Central memory CD8-positive, alpha-beta T cell (primary cell): Measurements from ENCODE around the gene NCAM1.
A peak's percentile ranks its signal among the peaks of the same experiment; 100 is the strongest.

Source experiments
- ATAC-seq: fragments of 150-1000 bp; cut with Tn5 transposase; replicated peaks from 2 replicates; pipeline ENCODE4 v1.10.0; 2022; ENCODE audit warnings: mild to moderate bottlenecking, moderate FRiP score, moderate number of reproducible peaks; ENCODE audit not compliant: poor library complexity, severe bottlenecking; ENCODE audit errors: extremely low read depth
- DNase-seq, 2 donors: peaks; one replicate each; pipeline ENCODE4 v3.0.0; 2021; ENCODE audit warnings: low spot score in 2 of 2
- H3K27ac Mint-ChIP-seq: one replicate; pipeline ENCODE4 v1.8.0; 2022; ENCODE audit warnings: low read depth, mild to moderate bottlenecking, moderate library complexity, mixed read lengths
- H3K27me3 Mint-ChIP-seq: one replicate; pipeline ENCODE4 v1.8.0; 2022; ENCODE audit warnings: mixed read lengths
- H3K36me3 Mint-ChIP-seq: one replicate; pipeline ENCODE4 v1.8.0; 2022; ENCODE audit warnings: mild to moderate bottlenecking, moderate library complexity, mixed read lengths; ENCODE audit not compliant: insufficient read depth
- H3K4me1 Mint-ChIP-seq: one replicate; pipeline ENCODE4 v1.8.0; 2022; ENCODE audit warnings: mixed read lengths
- H3K4me3 Mint-ChIP-seq: one replicate; pipeline ENCODE4 v1.8.0; 2022; ENCODE audit warnings: mild to moderate bottlenecking, moderate library complexity, mixed read lengths
- H3K9me3 Mint-ChIP-seq: one replicate; pipeline ENCODE4 v1.8.0; 2022; ENCODE audit warnings: mixed read lengths

The NCAM1 gene

GRCh38 chr11:113270080-113270479, 308.9 kb downstream of the NCAM1 start:
- no peak for DNase-seq
- no peaks in the 10 kb centered on the region for H3K4me1 Mint-ChIP-seq
- H3K27ac Mint-ChIP-seq: no peak overlapping the region
- no peak for ATAC-seq
- peaks cover 40% of the 10 kb centered on the region for H3K27me3 Mint-ChIP-seq
- no peaks in the 10 kb centered on the region for H3K9me3 Mint-ChIP-seq
- H3K36me3 Mint-ChIP-seq: no peaks in the 10 kb centered on the region
- no peak overlapping the region for H3K4me3 Mint-ChIP-seq

- no peak overlapping the region for H3K27ac Mint-ChIP-seq
- peaks cover 29% of the 10 kb centered on the region for H3K27me3 Mint-ChIP-seq
- H3K4me3 Mint-ChIP-seq: no peak overlapping the region
- no peaks in the 10 kb centered on the region for H3K9me3 Mint-ChIP-seq
- no peaks in the 10 kb centered on the region for H3K36me3 Mint-ChIP-seq
- no peak for DNase-seq
- ATAC-seq: no peak
- H3K4me1 Mint-ChIP-seq: no peaks in the 10 kb centered on the region
Measured at GRCh38 chr11:113271551-113272245, 310.5 kb downstream of the NCAM1 start.

GRCh38 chr11:113272281-113272680, 311.1 kb downstream of the NCAM1 start:
- no peaks in the 10 kb centered on the region for H3K9me3 Mint-ChIP-seq

GRCh38 chr11:113272927-113273615, 311.9 kb downstream of the NCAM1 start:
- H3K4me3 Mint-ChIP-seq: no peak overlapping the region
- H3K27ac Mint-ChIP-seq: no peak overlapping the region

More at GRCh38 chr11:113272281-113272680, 311.1 kb downstream of the NCAM1 start:
- no peaks in the 10 kb centered on the region for H3K4me1 Mint-ChIP-seq
- DNase-seq (no peak), ATAC-seq (no peak)
- no peak overlapping the region for H3K4me3 Mint-ChIP-seq
- no peak overlapping the region for H3K27ac Mint-ChIP-seq
- H3K36me3 Mint-ChIP-seq: no peaks in the 10 kb centered on the region
- H3K27me3 Mint-ChIP-seq: peaks cover 23% of the 10 kb centered on the region

GRCh38 chr11:113273720-113274119, 312.5 kb downstream of the NCAM1 start:
- Mint-ChIP-seq H3K4me3 (no peak overlapping the region), H3K27ac (no peak overlapping the region), H3K36me3 (no peaks in the 10 kb centered on the region), H3K4me1 (no peaks in the 10 kb centered on the region), H3K9me3 (no peaks in the 10 kb centered on the region), H3K27me3 (peaks cover 18% of the 10 kb centered on the region)
- no peak for DNase-seq
- ATAC-seq: no peak

More at GRCh38 chr11:113272927-113273615, 311.9 kb downstream of the NCAM1 start:
- no peak for ATAC-seq
- Mint-ChIP-seq H3K36me3 (no peaks in the 10 kb centered on the region), H3K27me3 (peaks cover 18% of the 10 kb centered on the region), H3K9me3 (no peaks in the 10 kb centered on the region), H3K4me1 (no peaks in the 10 kb centered on the region)
- DNase-seq: no peak

GRCh38 chr11:113274713-113275582, 313.7 kb downstream of the NCAM1 start:
- no peaks in the 10 kb centered on the region for H3K4me1 Mint-ChIP-seq
- H3K9me3 Mint-ChIP-seq: no peaks in the 10 kb centered on the region
- H3K4me3 Mint-ChIP-seq: no peak overlapping the region
- no peaks in the 10 kb centered on the region for H3K36me3 Mint-ChIP-seq
- DNase-seq (no peak), ATAC-seq (no peak)
- H3K27ac Mint-ChIP-seq: no peak overlapping the region
- H3K27me3 Mint-ChIP-seq: peaks cover 10% of the 10 kb centered on the region

- peak overlapping the region; percentile 64 for H3K27ac Mint-ChIP-seq
- H3K4me1 Mint-ChIP-seq: no peaks in the 10 kb centered on the region
- H3K36me3 Mint-ChIP-seq: no peaks in the 10 kb centered on the region
- H3K4me3 Mint-ChIP-seq: no peak overlapping the region
- H3K9me3 Mint-ChIP-seq: no peaks in the 10 kb centered on the region
- no peak for DNase-seq
- H3K27me3 Mint-ChIP-seq: peaks cover 4% of the 10 kb centered on the region
- ATAC-seq: no peak
Measured at GRCh38 chr11:113275602-113276001, 314.4 kb downstream of the NCAM1 start.

GRCh38 chr11:113276466-113276865, 315.2 kb downstream of the NCAM1 start:
- no peaks in the 10 kb centered on the region for H3K9me3 Mint-ChIP-seq
- H3K27me3 Mint-ChIP-seq: no peaks in the 10 kb centered on the region
- ATAC-seq (no peak), DNase-seq (no peak)
- H3K4me1 Mint-ChIP-seq: no peaks in the 10 kb centered on the region
- H3K36me3 Mint-ChIP-seq: no peaks in the 10 kb centered on the region
- H3K27ac Mint-ChIP-seq: peak overlapping the region; percentile 64
- H3K4me3 Mint-ChIP-seq: no peak overlapping the region

- Mint-ChIP-seq H3K36me3 (no peaks in the 10 kb centered on the region), H3K27me3 (no peaks in the 10 kb centered on the region), H3K4me1 (no peaks in the 10 kb centered on the region), H3K9me3 (no peaks in the 10 kb centered on the region), H3K4me3 (no peak overlapping the region), H3K27ac (no peak overlapping the region)
- no peak for ATAC-seq
- no peak for DNase-seq
Measured at GRCh38 chr11:113277907-113278306, 316.7 kb downstream of the NCAM1 start.

- Mint-ChIP-seq H3K27me3 (no peaks in the 10 kb centered on the region), H3K27ac (no peak overlapping the region), H3K9me3 (no peaks in the 10 kb centered on the region), H3K4me3 (no peak overlapping the region), H3K4me1 (no peaks in the 10 kb centered on the region), H3K36me3 (no peaks in the 10 kb centered on the region)
- DNase-seq (no peak), ATAC-seq (no peak)
Measured at GRCh38 chr11:113278481-113278880, 317.3 kb downstream of the NCAM1 start.

- H3K27me3 Mint-ChIP-seq: no peaks in the 10 kb centered on the region
- DNase-seq (no peak), ATAC-seq (no peak)
- no peak overlapping the region for H3K4me3 Mint-ChIP-seq
- no peak overlapping the region for H3K27ac Mint-ChIP-seq
- H3K36me3 Mint-ChIP-seq: no peaks in the 10 kb centered on the region
- H3K9me3 Mint-ChIP-seq: no peaks in the 10 kb centered on the region
- no peaks in the 10 kb centered on the region for H3K4me1 Mint-ChIP-seq
Measured at GRCh38 chr11:113278925-113279324, 317.7 kb downstream of the NCAM1 start.

- ATAC-seq (no peak), DNase-seq (no peak)
- Mint-ChIP-seq H3K36me3 (no peaks in the 10 kb centered on the region), H3K9me3 (no peaks in the 10 kb centered on the region), H3K4me1 (no peaks in the 10 kb centered on the region), H3K27ac (no peak overlapping the region), H3K4me3 (no peak overlapping the region), H3K27me3 (no peaks in the 10 kb centered on the region)
Measured at GRCh38 chr11:113279591-113279990, 318.4 kb downstream of the NCAM1 start.
